GM10847 (cell line): ENCODE measurements around the gene CTSF.
A peak's percentile ranks its signal among the peaks of the same experiment; 100 is the strongest.

ENCODE experiments used
- POLR2A ChIP-seq: IDR thresholded peaks from 2 replicates; pipeline ENCODE4 v1.6.1; 2011; ENCODE audit not compliant: insufficient read length; ENCODE audit errors: extremely low read depth

The CTSF gene

DNA sequence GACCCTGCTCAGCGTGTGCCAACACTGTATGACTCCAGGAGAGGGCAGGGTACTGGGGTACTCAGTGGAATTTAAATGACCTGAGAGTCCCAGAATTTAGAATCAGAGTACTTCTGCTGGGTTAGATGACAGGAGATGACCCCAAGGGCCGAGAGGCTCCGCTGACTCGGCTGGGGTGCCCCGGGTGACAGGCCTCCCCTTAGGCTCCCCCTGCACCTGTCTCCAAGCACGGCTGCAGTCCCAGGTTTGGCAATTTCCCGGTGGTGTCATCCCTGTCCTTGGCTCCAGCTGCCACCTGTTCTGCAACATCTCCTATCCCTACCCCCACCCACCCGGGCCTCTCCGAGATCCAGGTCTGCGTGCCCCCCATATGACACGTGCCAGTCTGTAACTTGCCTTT, 20.4 kb downstream of the CTSF start:
- no peak for TF ChIP-seq POLR2A

DNA sequence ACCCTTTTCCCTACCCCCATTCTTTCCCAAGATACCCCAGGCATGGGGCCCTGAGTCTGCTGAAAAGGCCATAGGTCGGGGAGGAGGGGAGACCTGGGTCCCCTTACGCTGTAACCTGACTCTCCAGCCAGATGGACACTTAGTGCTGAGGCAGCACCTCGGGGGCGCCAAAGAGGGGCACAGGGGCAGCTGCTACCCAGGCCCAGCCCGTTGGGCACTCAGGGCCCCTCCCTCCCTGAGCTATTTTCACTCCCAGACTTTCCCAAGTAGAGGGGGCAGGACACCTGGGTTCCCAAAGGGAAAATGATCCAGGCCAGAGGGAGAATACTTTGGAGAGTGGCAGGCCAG, 20.8 kb downstream of the CTSF start:
- TF ChIP-seq POLR2A: no peak

DNA sequence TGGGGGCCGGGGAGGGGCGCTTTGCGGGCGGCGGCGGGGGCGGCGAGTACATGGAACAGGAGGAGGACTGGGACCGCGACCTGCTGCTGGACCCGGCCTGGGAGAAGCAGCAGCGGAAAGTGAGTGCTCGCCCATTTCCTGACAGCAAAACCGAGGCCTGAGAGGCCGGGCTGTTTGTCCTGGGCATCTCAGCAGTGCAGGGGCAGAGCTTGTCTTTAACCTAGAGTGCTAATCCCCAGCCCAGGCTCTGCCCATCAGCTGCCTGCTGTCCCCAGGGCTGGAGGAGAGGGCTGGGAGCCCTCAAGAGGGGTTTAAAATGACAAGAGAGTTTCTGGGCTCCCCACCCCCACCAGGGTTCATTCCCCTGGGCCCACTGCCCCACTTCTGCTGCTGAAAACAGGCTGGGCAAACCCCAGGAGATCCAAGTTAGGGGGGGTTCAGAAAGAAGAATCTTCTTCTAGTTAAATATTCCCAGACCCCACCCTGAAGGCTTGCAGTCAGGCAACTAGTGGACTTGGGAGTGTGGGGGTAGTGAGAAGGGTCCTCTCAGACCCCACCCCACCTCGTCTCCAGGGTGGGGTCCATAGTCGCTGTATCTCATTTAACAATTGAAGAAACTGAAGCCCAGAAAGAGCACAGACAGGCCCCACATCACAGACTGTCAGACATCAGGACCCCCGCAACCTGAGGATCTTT, 21.3 kb downstream of the CTSF start:
- no peak for TF ChIP-seq POLR2A

DNA sequence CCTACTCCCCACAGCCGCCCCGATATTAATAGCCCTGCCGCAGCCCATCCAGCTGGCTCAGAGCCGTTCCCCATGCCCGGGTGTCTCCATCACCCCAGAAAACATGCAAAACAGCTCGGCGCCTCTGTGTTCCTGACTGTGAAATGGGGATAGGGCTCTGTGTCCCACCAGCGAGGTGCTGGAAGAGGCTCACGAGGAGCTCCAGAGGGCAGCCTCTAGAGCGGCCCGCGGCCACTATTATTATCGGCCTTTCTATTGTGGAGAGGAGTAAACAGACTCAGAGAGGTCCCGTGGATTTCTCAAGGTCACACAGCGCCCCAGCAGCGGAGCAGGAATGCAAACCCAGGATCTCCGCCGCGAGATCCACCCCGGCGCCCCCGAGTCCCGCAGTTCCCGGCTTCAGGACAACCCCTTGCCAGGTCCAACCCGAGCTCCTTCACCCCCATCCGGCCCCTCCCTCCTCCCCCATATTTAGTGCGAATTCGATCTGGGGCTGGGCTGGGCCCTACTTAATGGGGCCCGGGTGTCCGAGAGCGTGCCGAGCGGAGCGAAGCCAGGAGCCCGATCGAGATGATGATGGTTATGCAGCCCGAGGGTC, 21.9 kb downstream of the CTSF start, which contains the start of gene ACTN3:
Gene ACTN3 (plus strand): TSS at position 536 of the 598 bp plus-strand sequence. CDS start 35 bp downstream, at position 571.
- no peak for TF ChIP-seq POLR2A

DNA sequence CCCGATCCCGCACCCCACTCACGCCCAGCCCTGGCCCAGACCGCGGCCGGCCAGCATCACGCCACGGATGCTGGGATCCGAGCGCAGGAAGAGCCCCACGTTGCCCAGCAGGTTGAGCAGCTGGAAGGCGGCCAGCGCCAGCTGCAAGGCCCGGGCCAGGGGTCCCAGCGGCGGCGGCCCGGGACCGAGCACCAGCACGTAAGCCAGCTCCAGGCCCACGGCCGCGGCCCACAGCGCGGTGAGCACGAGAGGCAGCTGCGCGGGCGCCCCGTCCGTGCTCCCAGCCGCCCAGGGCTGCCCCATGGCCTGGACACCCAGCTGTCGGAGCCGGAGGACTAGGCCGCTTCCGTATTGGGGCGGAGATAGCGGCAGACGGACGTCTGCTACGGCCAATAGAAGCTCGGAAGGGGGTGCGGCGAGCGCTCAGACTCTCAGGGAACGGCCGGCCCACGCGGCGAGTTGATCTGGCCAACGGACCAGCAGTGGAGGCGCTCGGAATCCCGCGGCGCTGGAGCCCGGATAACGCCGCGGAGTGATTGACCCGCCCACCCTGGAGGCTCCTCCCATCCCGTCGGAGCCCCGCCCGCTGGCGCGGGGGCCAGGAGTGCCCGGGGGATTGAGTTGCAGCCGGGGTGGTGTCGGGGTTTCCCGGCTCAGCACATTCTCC, 22.6 kb downstream of the CTSF start, which contains the start of gene ZDHHC24:
Gene ZDHHC24 (minus strand): TSS at position 348 of the 667 bp plus-strand sequence. CDS start 45 bp downstream, at position 303.
- TF ChIP-seq POLR2A: peak; percentile 71

DNA sequence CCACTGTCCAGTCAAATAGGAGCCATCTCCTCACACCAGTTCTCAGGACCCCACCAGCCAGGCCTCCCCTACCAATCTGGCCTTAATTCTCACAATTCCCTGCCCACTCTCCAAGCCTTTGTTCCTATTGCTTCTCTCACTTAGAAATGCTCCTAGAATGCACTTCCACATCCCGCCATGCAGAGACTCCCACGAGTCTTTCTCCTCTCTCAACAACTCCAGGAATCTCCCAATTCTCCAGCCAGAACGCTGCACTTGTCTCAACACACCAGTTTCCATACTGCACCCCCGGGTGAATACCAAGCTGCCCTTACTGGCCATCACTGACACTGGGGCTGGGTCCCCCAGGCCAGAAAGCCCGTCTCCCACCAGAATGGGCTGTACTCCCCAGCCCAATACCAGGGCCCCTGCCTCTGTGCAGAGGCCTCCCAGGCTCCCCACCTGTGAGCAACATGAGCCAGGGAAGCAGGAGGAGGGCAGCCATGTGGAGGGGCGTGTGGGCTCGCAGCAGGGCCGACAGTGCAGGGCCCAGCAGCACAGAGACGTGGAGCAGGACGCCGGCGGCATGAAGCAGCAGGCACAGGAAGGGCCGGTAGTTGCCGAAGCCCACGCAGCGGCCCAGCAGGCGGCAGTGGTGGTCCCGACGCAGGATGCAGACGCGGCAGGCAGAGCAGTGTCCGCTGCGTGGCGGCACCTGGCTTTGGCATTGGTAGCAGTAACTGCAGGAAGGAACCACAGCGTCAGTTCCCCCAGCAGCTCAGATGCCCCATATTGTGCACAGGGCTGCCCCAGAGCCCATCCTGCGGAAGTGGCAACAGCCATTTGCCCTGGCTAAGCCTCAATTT, 24.9 kb downstream of the CTSF start:
- no peak for TF ChIP-seq POLR2A

DNA sequence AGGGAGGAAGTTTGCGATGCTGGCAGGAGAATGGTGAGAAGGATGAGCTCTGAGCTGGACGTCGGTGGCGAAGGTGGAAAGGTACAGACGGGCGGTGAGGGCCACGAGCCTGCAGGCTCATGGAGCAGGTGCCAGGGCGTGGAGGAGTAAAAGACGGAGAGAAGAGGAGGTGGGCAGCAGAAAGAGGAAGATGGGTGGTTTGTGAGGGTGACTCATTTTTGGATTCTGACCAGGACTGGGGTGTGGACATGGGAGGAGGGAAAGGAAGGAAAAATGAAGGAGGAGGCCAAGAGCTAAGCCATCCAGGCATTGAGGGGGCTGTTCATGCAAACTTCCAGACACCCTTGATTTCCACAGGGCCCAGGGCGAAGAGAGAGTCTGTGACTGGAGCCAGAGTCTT, 26.0 kb downstream of the CTSF start:
- TF ChIP-seq POLR2A: no peak

DNA sequence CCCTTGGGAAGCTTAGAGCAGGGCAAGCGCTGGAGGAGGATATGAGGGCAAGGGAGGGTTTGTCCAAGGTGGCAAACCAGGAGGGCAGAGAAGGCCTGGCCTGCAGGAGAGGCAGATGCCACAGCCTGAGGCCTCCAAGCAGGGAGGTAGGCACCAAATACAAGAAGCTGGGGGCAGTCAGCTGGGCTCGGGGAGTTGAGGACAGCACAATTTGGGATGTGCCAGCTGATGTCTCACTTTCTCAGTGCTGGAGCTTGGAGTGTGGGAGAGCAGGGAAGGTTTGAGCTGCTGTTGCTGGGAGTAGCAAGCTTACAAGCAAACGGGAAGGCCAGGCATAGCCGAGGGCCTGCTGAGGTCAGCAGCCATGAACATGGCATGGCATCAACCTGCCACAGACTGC, 26.5 kb downstream of the CTSF start:
- no peak for TF ChIP-seq POLR2A

DNA sequence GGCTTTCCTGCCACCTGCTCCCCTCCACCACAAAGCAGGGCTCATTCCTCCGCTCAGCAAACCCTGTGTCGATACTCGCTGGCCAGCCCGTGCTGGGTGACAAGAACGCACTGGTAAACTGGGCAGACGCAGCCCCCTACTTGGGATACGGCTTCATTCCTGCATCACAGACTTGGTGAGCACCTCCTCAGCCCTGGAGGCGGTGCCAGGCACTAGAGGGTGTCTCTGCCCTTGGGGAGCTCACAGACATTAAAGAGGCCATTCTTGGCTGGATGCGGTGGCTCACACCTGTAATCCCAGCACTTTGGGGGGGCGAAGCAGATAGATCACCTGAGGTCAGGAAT, 28.6 kb downstream of the CTSF start:
- no peak for TF ChIP-seq POLR2A

DNA sequence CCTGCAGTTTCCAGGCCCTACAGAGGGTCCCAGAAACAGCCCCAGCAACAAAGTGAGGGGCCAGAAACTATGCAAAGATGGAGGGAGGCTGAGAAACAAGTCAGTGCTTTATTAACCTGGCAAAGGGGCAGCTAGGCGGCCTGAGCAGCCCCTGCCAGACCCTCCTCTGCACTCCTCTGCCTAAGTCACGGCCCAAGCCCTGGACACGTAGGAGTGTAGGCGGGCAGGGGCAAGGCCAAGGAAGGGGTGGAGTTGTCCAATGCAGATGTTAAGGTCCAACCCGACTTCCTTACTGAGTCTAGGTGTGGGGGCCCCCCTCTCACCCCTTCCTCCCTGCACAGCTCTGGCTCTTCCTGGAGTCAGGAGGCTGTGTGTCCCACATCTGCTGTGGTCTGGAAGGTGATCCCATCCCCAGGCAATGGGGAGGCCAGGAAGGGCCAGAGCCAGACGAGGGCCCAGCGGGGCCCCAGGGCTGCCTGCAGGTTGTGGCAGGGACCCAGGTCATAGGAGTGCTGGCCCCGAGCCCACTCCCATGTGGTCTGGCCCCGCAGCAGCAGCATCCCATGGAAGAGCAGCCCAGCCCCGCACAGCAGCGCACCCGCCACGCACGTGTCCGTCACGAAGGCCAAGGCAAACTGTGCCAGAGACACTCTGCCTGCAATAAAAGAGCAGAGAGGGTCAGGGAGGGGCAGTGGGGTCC, 29.1 kb downstream of the CTSF start:
- no peak for TF ChIP-seq POLR2A

DNA sequence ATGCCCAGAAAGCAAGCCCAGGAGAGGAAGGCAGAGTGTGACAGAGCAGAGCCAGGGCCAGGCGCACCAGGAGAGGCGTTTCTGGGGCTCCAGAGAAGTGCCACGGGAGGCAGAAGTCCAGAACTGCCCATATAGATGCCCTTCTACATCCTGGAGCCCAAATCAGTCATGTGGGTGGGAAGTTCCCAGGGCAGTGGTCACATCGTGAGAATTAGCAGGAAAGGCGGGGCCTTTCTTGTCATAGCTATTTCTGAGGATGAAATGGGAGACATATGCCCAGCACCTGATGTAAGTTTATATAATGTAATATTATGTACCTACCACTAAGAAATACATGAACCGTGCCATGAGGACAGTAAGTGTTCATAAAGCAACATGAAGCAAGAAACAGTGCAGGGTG, 35.6 kb downstream of the CTSF start:
- TF ChIP-seq POLR2A: no peak

- no peak for TF ChIP-seq POLR2A
Observed at GRCh38 chr11:66531841-66532240, 36.6 kb downstream of the CTSF start.

DNA sequence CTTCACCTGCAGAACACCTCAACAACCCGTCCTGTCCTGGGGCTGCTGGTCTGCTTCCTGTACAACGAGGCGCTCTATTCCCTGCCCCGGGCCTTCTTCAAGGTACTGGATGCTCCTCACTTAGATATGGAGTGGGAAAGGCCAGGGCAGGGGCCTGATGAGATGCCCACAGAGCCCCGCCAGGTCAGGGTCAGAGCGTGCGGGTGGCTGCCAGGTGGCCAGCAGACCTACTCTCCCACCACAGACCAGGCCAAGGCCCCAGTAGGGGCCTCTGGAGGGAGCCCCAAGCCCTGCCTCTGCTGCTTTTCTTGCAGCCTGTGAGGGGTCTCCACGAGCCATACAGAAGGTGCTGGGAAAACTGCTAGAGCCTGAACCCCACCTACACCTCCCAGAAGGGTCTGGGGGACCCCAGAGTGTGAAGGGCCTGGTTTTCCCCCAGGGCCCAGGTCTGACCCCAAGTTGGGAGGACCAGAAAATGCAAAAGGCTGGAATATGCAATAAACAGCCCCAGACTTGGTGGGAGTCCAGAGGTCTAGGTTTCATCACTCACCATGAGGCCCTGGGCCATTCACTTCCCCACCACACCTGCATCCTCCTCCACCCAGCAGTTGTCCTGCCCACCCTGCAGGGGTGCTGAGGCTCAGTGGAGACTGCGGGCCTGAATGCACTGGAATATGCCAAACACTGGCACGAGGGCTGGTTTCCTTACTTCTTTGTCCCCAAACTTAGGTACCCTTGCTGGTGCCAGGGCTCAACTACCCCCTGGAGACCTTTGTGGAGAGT, 37.3 kb downstream of the CTSF start:
- no peak for TF ChIP-seq POLR2A

DNA sequence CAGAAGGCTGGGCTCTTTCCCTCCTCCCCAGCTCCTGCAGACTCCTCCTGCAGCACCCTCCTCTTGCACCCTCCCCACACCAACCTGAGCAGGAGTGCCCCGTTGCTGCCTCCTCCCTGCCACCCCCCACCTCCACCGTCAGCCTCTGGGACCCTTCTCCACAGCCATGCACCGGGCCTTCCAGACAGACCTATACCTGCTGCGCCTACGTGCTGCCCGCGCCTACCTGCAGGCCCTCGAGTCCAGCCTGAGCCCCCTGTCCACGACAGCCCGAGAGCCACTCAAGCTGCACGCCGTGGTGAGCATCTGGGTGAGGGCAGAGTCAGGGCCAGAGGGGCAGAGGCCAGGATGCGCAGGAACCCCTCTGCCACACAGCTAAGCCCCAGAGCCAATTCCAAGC, 38.8 kb downstream of the CTSF start:
- no peak for TF ChIP-seq POLR2A
